ENCODE results near the gene TUSC1. TPM values are rescaled to one million over a fixed set of nuclear protein-coding genes. Genes with fewer than 3 reads are reported as not detected.
"Not testable (repeated sequence)": the region's sequence is repeated elsewhere in the genome, so short reads cannot be mapped to it uniquely, and the experiment has no call there.

TUSC1 gene
- total RNA-seq, 4 donors from 2014 or later = 22.4 to 43.5 (median 34.0) TPM

GRCh38 chr9:25684321-25684720, 6.1 kb upstream of the TUSC1 start:
- H3K4me1 ChIP-seq = peaks cover under 1 to 9% (median 2%) of the 10 kb centered on the region in 4 donors
- no peaks in the 10 kb centered on the region for H3K36me3 ChIP-seq
- H3K4me3 ChIP-seq = no peak overlapping the region
- TF ChIP-seq EP300 (IDR thresholded peaks at IDR 0.05) (no peak), POLR2A (IDR thresholded peaks at IDR 0.05; ENCODE audit: low read depth) (no peak), POLR2AphosphoS5 (IDR thresholded peaks at IDR 0.05) (no peak)
- TF ChIP-seq, protein P1, sequence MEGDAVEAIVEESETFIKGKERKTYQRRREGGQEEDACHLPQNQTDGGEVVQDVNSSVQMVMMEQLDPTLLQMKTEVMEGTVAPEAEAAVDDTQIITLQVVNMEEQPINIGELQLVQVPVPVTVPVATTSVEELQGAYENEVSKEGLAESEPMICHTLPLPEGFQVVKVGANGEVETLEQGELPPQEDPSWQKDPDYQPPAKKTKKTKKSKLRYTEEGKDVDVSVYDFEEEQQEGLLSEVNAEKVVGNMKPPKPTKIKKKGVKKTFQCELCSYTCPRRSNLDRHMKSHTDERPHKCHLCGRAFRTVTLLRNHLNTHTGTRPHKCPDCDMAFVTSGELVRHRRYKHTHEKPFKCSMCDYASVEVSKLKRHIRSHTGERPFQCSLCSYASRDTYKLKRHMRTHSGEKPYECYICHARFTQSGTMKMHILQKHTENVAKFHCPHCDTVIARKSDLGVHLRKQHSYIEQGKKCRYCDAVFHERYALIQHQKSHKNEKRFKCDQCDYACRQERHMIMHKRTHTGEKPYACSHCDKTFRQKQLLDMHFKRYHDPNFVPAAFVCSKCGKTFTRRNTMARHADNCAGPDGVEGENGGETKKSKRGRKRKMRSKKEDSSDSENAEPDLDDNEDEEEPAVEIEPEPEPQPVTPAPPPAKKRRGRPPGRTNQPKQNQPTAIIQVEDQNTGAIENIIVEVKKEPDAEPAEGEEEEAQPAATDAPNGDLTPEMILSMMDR (IDR thresholded peaks at IDR 0.05) = no peak
- peaks cover 0 to 4% (median 0%) of the 10 kb centered on the region in 4 donors for H3K9me3 ChIP-seq
- intact Hi-C loops (cut with DNase I) = no loop called here
- H3K27me3 ChIP-seq = no peaks in the 10 kb centered on the region
- no peak overlapping the region for H3K27ac ChIP-seq (replicated peaks in 1 of 4)
- DNase-seq (ENCODE audit: extremely low spot score) = no peak

DNA sequence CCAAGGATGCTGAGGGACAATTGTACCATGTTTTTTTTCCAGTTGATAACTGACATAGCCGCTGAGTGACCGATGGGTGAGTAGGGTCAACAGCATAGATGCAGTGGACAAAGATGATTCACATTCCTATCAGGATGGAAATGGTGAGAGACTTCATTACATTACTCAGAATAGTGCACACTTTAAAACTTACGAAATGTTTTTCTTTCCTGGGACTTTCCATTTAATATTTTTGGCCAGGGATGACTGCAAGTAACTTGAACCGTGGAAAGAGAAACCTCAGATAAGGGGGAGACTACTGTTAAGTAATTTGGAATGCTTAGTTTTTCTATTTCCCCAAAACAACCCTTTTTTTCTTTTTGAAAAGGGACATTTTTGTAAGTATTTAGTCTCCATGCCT, 3.0 kb upstream of the TUSC1 start:
- WGBS = 43% methylated on average over 4 of the region's 4 CpGs
- Histone ChIP-seq H3K9me3 (peaks cover 0 to 4% (median 0%) of the 10 kb centered on the region in 4 donors), H3K4me3 (no peak overlapping the region), H3K36me3 (no peaks in the 10 kb centered on the region), H3K27me3 (no peaks in the 10 kb centered on the region), H3K27ac (replicated peaks in 1 of 4) (peak overlapping the region in 1 of 4 donors; percentile 26), H3K4me1 (peaks cover 10 to 28% (median 25%) of the 10 kb centered on the region in 4 donors)
- TF ChIP-seq EP300 (IDR thresholded peaks at IDR 0.05) (no peak), POLR2A (IDR thresholded peaks at IDR 0.05; ENCODE audit: low read depth) (no peak), POLR2AphosphoS5 (IDR thresholded peaks at IDR 0.05) (no peak)
- TF ChIP-seq, protein P1 (IDR thresholded peaks at IDR 0.05) = no peak
- intact Hi-C loops (cut with DNase I) = no loop called here
- DNase-seq (ENCODE audit: extremely low spot score) = no peak

GRCh38 chr9:25678846-25679360, 659 bp upstream of the TUSC1 start:
- Histone ChIP-seq H3K4me3 (peak overlapping the region; percentile 88 to 98 (median 91)), H3K4me1 (peaks cover 10 to 30% (median 29%) of the 10 kb centered on the region in 4 donors), H3K9me3 (peaks cover 0 to 2% (median 0%) of the 10 kb centered on the region in 4 donors), H3K36me3 (no peaks in the 10 kb centered on the region), H3K27me3 (no peaks in the 10 kb centered on the region), H3K27ac (replicated peaks in 1 of 4) (peak overlapping the region; percentile 98 to 100 (median 99))
- intact Hi-C loops (cut with DNase I) = no loop called here
- DNase-seq (ENCODE audit: extremely low spot score) = no peak
- TF ChIP-seq, protein P1 (IDR thresholded peaks at IDR 0.05) = no peak
- TF ChIP-seq POLR2A (IDR thresholded peaks at IDR 0.05; ENCODE audit: low read depth) (no peak), POLR2AphosphoS5 (IDR thresholded peaks at IDR 0.05) (no peak), EP300 (IDR thresholded peaks at IDR 0.05) (no peak)
- 51% methylated on average over 4 of the region's 4 CpGs for WGBS

- Histone ChIP-seq H3K9me3 (no peaks in the 10 kb centered on the region), H3K4me1 (peaks cover 10 to 30% (median 29%) of the 10 kb centered on the region in 4 donors), H3K4me3 (peak overlapping the region; percentile 88 to 98 (median 91)), H3K27me3 (no peaks in the 10 kb centered on the region), H3K27ac (replicated peaks in 1 of 4) (peak overlapping the region; percentile 98 to 100 (median 99)), H3K36me3 (no peaks in the 10 kb centered on the region)
- peak; percentile 80 to 88 for TF ChIP-seq POLR2AphosphoS5 (IDR thresholded peaks at IDR 0.05)
- TF ChIP-seq EP300 (IDR thresholded peaks at IDR 0.05) = no peak
- peak; percentile 79 for TF ChIP-seq POLR2A (IDR thresholded peaks at IDR 0.05; ENCODE audit: low read depth)
- TF ChIP-seq, protein P1 (IDR thresholded peaks at IDR 0.05) = no peak
- 8% methylated on average over 7 of the region's 77 CpGs for WGBS
- DNase-seq (ENCODE audit: extremely low spot score) = peak; percentile 95
- intact Hi-C loops (cut with DNase I) = no loop called here
These were observed 720 bp downstream of the TUSC1 start for GRCh38 chr9:25677301-25678146.

DNA sequence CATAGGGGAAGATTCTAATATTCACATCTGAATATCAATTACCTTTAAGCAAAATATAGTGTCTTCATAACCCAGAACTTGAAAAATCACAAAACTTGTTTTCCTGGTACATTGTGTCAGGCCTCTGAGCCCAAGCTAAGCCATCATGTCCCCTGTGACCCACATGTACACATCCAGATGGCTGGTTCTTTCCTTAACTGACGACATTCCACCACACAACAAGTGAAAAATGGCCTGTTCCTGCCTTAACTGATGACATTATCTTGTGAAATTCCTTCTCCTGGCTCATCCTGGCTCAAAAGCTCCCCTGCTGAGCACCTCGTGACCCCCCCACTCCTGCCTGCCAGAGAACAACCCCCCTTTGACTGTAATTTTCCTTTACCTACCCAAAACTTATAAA, 2.4 kb downstream of the TUSC1 start:
- H3K36me3 ChIP-seq; H3K27ac ChIP-seq (replicated peaks in 1 of 4); H3K27me3 ChIP-seq; intact Hi-C loops (cut with DNase I); DNase-seq (ENCODE audit: extremely low spot score); H3K9me3 ChIP-seq; H3K4me3 ChIP-seq: not testable (repeated sequence)
- peaks cover 10 to 29% (median 26%) of the 10 kb centered on the region in 4 donors for H3K4me1 ChIP-seq
- WGBS = 95% methylated on average over 2 of the region's 2 CpGs

Data from esophagus muscularis mucosa (tissue), 4 donors.